Hematopoietic multipotent progenitor cell treated with erythropoietin and hydrocortisone succinate and interleukin-3 and kit ligand, for 8 days (in vitro differentiated cells): ENCODE results near the gene TM4SF5.
"Not testable (repeated sequence)": the region's sequence is repeated elsewhere in the genome, so short reads cannot be mapped to it uniquely, and the experiment has no call there.

Source experiments
- DNase-seq: peaks from one replicate; pipeline ENCODE4 v3.0.0-alpha.2; 2015

TM4SF5 gene

DNA sequence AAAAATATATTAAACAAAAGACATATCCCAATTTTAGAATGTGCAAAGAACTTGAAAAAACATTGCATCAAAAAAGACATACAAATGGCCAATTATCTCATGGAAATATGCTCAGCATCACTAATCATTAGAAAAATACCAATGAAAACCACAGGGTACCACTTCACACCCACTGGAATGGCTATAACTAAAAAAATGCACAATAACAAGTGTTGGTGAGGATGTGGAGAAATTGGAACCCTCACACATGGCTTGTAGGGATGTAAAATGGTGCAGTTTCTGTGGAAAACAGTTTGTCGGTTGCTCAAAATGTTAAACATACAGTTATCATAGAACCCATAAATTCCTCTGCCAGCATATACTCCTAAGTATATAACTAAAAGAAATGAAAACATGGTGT, 23.5 kb downstream of the TM4SF5 start:
- no peak for DNase-seq

DNA sequence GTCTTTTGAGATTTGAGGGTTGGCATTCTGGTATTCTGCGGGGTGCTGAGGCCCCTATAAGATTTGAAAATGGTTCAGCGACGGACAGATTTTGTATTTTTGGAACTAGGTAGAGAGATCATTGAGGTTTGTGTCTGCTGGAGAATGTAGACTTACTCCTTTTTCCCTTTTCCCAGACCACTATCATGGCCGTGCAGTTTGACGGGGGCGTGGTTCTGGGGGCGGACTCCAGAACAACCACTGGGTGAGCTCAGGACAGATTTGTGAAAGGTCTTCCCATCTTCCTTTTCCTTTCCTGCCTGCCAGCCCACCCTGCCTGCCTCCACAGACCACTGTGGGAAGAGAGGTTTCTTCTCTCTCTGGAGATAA, 24.9 kb downstream of the TM4SF5 start:
- peak; percentile 50 for DNase-seq

GRCh38 chr17:4800462-4801196, 28.9 kb downstream of the TM4SF5 start:
- DNase-seq = no peak

GRCh38 chr17:4802228-4802627, 30.5 kb downstream of the TM4SF5 start, which contains the start of gene C17orf114:
Gene C17orf114 (minus strand): TSS chr17:4802328.
- DNase-seq = no peak

DNA sequence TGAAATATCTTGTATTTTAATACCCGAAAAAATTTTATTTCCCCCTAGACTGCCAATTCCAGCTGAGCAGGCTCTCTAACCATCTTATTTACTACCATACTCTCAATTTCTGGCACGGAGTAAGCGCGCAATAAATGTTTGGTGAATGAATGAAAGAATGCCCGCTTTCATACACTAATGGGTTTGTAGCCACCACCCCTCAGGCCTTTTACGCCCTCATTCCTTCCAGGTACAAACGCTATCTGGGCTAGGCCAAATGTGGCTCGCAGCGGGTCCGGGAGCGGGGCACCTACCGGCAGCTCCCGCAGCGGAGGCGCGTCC, 34.7 kb downstream of the TM4SF5 start:
- no peak for DNase-seq

DNA sequence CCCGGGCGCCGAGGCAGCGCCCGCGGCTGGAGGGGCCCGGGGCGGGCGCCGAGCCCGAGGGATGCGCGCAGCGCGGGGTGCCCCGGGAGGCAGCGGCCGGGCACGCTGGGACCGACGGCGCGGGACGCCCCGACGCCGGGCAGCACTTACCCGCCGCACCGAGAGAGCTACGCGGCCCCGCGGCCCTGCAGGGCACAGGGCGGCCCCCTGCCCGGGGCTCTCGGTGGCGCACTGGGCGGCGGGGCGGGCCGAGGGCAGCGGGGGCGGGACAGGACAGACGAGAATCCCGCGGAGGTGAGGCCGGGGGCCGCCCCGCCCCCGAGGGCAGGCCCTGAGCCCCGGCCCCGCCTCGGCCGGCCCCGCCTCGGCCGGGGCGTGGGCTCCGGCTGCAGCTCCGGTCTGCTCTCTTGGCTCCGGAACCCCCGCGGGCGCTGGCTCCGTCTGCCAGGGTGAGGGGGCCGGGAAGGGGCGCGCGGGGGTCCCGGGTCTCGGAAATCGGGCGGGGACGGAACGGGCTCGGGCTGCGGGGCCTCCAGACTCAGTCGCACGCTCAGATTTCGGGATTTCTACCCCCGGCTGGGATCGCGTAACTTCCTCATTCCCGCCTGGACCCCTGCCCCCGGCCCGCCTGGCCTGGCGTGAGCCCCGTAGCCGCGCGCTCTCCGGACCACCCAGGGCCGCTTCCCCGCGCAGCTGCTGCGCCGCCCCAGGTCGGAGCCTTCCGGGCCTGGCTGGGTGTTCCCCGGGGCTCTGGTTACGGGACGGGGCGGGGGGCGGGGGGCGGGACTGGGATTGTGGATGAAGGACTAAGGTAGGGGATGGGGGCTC, 35.3 kb downstream of the TM4SF5 start, which contains the start of gene PLD2:
TSS of gene PLD2 (plus strand) at position 376 of the 828 bp plus-strand sequence. CDS start 621 bp downstream, outside the sequence.
- peak; percentile 77 for DNase-seq

- no peak for DNase-seq
Measured at GRCh38 chr17:4807605-4808377, 36.1 kb downstream of the TM4SF5 start.

- DNase-seq = no peak
Measured at GRCh38 chr17:4808378-4808767, 36.7 kb downstream of the TM4SF5 start.

DNA sequence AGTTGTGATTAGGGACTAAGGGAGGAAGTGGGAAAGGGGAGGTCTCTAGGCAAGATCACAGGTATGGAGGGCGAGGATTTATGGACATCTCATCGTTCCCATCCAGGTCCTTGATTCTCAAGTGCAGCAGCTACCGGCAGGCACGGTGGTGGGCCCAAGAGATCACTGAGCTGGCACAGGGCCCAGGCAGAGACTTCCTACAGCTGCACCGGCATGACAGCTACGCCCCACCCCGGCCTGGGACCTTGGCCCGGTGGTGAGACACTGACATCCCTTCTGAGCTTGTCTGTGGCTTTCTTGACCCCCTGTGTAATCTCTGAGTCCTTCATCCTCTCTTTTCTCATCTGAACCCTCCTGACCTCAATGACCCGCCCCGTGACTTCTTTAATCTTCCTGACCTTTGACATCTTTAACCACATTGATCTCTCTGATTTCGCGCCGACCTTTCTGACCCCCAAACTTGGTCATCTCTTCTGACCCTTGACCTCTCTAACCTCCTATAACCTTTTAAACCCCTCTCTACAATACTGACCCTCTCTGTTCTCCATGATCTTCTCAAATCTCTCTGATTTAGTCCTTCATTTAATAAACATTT, 39.1 kb downstream of the TM4SF5 start:
- DNase-seq = peak; percentile 57

- DNase-seq = no peak
Measured at GRCh38 chr17:4811471-4811870, 39.8 kb downstream of the TM4SF5 start.

GRCh38 chr17:4812690-4813089, 41.0 kb downstream of the TM4SF5 start:
- no peak for DNase-seq

DNA sequence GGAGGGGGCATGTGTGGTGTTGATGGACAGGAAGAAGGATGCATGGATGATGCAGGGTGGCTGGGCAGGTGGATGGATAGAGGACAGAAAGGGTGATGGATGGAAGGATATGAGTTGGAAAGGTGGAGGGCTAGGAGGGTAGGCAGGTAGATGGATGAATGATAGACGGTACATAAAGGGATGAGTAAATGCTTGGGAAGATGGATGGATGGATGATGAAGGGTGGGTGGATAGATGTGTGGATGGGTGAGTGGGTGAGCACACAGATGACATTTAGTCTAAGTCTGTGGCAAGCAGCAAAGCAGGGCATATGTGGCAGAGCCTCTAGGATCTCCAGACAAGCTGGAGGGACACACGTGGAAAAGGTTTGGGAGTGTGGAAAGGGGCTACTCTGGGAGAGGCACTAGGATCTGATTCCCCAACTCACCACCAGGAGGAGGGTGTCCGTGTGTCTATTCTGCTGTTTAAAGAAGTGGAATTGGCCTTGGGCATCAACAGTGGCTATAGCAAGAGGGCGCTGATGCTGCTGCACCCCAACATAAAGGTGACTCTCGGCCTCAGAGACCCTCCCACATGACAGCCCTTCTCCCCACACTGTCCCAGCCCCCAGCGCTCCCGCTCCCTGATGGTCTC, 43.5 kb downstream of the TM4SF5 start:
- peak; percentile 35 for DNase-seq

GRCh38 chr17:4816826-4817225, 45.1 kb downstream of the TM4SF5 start:
- no peak for DNase-seq

GRCh38 chr17:4818276-4818675, 46.6 kb downstream of the TM4SF5 start:
- no peak for DNase-seq

DNA sequence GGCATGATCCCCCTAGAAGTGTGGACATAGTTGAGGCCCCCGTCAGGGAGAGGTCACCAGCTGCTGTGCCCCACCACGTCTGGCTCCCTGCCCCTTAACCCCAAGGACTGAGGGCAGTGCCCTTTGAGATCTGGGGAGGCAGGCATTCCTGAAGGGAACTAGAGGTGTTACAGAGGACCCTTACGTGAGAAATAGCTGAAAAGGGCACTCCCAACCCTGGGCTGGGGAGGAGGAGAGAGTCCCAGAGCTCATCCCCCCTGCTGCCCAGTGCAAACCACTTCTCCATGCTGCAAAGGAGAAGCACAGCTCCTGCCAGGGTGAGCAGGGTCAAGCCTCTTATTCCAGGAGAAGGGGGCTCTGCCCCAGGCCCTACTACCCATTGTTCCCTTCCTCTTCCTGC, 51.1 kb downstream of the TM4SF5 start:
- DNase-seq = no peak

DNA sequence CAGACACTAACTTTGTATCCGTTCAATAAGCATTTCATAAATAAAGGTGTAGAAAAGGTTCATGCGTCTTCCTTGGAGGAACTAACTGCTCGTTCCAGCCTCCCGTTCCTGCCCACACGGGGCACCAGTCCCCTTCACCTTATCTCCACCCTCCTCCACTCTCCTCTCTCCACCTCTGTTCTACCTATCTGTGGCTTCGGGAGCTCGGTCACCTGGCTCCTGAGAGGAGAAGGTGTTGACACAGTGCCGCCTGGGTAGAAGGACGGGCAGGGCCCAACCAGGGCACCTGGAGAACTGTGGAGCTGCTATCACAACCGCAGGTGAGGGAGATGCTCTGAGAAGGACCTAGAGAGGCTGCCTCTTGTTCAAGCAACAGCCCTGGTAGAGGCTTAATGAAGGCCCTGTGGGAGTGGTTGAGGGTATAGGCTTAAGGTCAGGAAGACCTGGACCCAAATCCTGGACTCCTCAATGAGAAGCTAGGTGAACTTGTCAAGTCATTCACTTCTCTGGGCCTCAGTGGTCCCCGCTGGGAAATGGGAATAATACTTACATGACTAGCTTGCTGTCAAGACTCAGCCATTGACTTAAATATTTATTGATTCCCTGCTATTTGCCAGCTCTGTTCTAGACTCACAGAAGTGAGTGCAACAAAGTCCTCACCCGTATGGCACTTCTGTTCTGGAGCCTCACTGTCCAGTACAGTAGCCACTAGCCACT, 51.8 kb downstream of the TM4SF5 start:
- no peak for DNase-seq

GRCh38 chr17:4827399-4827798, 55.7 kb downstream of the TM4SF5 start:
- DNase-seq = no peak

GRCh38 chr17:4832829-4833177, 61.1 kb downstream of the TM4SF5 start:
- not testable (repeated sequence) for DNase-seq
